Breast epithelium (tissue), 3 donors: ENCODE measurements around the gene GAPDHS.

Experiments
- CTCF ChIP-seq, 3 donors: fragments of 450-650 bp; IDR thresholded peaks; one replicate each; pipeline ENCODE4 v1.5.1; 2016 to 2017; ENCODE audit warnings: antibody characterized with exemption in 3 of 3, mild to moderate bottlenecking in 3 of 3, moderate library complexity in 3 of 3
- POLR2A ChIP-seq: fragments of 450-650 bp; IDR thresholded peaks from one replicate; pipeline ENCODE4 v1.6.1; 2016; ENCODE audit warnings: antibody characterized with exemption, mild to moderate bottlenecking, moderate library complexity
- POLR2AphosphoS5 ChIP-seq, 3 donors: sonication (generic); formaldehyde crosslinking; IDR thresholded peaks; one replicate each; pipeline ENCODE4 v1.6.1; 2017; ENCODE audit warnings: antibody characterized with exemption in 3 of 3

GRCh38 chr19:35501684-35502083, 31.6 kb upstream of the GAPDHS start:
- TF ChIP-seq CTCF (IDR thresholded peaks at IDR 0.05): no peak
- TF ChIP-seq POLR2A: no peak
- no peak for TF ChIP-seq POLR2AphosphoS5 (IDR thresholded peaks at IDR 0.05)
